ENCODE measurements around the gene PARVA.

GRCh38 chr11:12454782-12455181 lies 77.4 kb downstream of the PARVA start:
- no peak for TF ChIP-seq EP300 (IDR thresholded peaks at IDR 0.05; ENCODE audit: borderline replicate concordance in 1 of 2, low read depth in 2 of 2, low read length in 2 of 2)
- TF ChIP-seq, protein P1, sequence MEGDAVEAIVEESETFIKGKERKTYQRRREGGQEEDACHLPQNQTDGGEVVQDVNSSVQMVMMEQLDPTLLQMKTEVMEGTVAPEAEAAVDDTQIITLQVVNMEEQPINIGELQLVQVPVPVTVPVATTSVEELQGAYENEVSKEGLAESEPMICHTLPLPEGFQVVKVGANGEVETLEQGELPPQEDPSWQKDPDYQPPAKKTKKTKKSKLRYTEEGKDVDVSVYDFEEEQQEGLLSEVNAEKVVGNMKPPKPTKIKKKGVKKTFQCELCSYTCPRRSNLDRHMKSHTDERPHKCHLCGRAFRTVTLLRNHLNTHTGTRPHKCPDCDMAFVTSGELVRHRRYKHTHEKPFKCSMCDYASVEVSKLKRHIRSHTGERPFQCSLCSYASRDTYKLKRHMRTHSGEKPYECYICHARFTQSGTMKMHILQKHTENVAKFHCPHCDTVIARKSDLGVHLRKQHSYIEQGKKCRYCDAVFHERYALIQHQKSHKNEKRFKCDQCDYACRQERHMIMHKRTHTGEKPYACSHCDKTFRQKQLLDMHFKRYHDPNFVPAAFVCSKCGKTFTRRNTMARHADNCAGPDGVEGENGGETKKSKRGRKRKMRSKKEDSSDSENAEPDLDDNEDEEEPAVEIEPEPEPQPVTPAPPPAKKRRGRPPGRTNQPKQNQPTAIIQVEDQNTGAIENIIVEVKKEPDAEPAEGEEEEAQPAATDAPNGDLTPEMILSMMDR (IDR thresholded peaks at IDR 0.05; ENCODE audit: control extremely low read depth in 1 of 3, insufficient read depth in 1 of 3, low read depth in 1 of 3, low read length in 3 of 3) = no peak
- TF ChIP-seq CHD2 (IDR thresholded peaks at IDR 0.05; ENCODE audit: low read length) = no peak
- TF ChIP-seq POLR2A (IDR thresholded peaks at IDR 0.05; ENCODE audit: control extremely low read depth in 1 of 2, low read depth in 2 of 2, low read length in 2 of 2) = no peak
- no peak for TF ChIP-seq YY1 (IDR thresholded peaks at IDR 0.05; ENCODE audit: low read depth, low read length)
- TF ChIP-seq, protein P2, sequence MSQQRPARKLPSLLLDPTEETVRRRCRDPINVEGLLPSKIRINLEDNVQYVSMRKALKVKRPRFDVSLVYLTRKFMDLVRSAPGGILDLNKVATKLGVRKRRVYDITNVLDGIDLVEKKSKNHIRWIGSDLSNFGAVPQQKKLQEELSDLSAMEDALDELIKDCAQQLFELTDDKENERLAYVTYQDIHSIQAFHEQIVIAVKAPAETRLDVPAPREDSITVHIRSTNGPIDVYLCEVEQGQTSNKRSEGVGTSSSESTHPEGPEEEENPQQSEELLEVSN (IDR thresholded peaks at IDR 0.05) = no peak
- TF ChIP-seq, protein P3, sequence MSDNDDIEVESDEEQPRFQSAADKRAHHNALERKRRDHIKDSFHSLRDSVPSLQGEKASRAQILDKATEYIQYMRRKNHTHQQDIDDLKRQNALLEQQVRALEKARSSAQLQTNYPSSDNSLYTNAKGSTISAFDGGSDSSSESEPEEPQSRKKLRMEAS (IDR thresholded peaks at IDR 0.05) = no peak
- no peak for TF ChIP-seq SIN3A (conservative IDR thresholded peaks at IDR 0.05 in 1 of 2, IDR thresholded peaks at IDR 0.05 in 1 of 2; ENCODE audit: low read depth in 1 of 2, low read length in 2 of 2)

Measured in H1 (cell line).